Activated naive CD4-positive, alpha-beta T cell treated with anti-CD3 and anti-CD28 coated beads, Interleukin-2, amount 50 U/mL, for 72 hours (primary cell): ENCODE measurements around the gene SLC37A3. TPM values are rescaled to one million over a fixed set of nuclear protein-coding genes. Genes with fewer than 3 reads are reported as not detected.

Source experiments
- ATAC-seq, 2 donors: fragments of 150-1000 bp; cut with Tn5 transposase; 2 replicates each; pipeline ENCODE4 v1.10.0; 2021; ENCODE audit warnings: mild to moderate bottlenecking in 2 of 2, moderate library complexity in 2 of 2
- DNase-seq, 2 donors: peaks; one replicate each; pipeline ENCODE4 v3.0.0; 2021 to 2022; ENCODE audit warnings: low spot score in 2 of 2
- H3K27ac Mint-ChIP-seq, 2 donors: one replicate each; pipeline ENCODE4 v1.8.0; 2022; ENCODE audit warnings: mild to moderate bottlenecking in 2 of 2, mixed read lengths in 2 of 2
- H3K36me3 Mint-ChIP-seq, 2 donors: one replicate each; pipeline ENCODE4 v1.8.0; 2022; ENCODE audit warnings: mixed read lengths in 2 of 2
- H3K9me3 Mint-ChIP-seq, 2 donors: one replicate each; pipeline ENCODE4 v1.8.0; 2022; ENCODE audit warnings: mixed read lengths in 2 of 2
- total RNA-seq, 2 donors: library from RNA; stranded (reverse); gene quantifications; one replicate each; pipeline ENCODE4 v1.2.3, GENCODE V29; 2022

SLC37A3 gene
- total RNA-seq, 2 donors from 2014 or later: 55.6 to 57.8 TPM

GRCh38 chr7:140415361-140415760 lies 17.0 kb upstream of the SLC37A3 start:
- Mint-ChIP-seq H3K9me3 (no peaks in the 10 kb centered on the region), H3K36me3 (peaks cover 0 to 4% of the 10 kb centered on the region in 2 donors), H3K27ac (peak overlapping the region in 1 of 2 donors; percentile 4)
- ATAC-seq (no peak), DNase-seq (no peak)

DNA sequence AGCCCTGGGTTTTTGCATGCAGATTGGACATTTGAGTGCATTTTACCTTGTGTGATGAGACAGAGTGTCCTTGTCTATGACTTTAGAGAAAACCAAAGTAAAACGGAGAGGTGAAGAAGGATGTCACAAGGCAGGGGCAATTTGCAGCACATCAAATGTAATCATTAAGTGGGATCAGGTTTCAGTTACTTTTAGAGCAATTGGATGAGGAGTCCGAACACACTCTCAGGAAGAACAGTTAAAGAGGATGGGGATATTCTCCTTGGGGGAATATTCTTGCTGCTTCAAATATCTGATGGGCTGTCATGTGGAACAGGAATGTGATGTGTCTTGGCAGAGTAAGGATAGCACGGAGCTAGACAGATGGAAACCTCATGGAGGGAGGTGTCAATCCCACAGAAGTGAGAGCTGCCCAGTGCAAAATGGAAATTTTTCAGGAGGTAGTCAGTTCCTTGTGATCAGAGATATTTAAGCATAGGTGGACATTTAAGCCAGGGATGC lies 6.3 kb upstream of the SLC37A3 start:
- Mint-ChIP-seq H3K27ac (peak overlapping the region in 1 of 2 donors; percentile 98), H3K36me3 (peaks cover 15 to 20% of the 10 kb centered on the region in 2 donors), H3K9me3 (no peaks in the 10 kb centered on the region)
- no peak for DNase-seq
- ATAC-seq: no peak

- DNase-seq (peak in 1 of 2 donors; percentile 40), ATAC-seq (peak; percentile 60 to 77)
- Mint-ChIP-seq H3K9me3 (no peaks in the 10 kb centered on the region), H3K27ac (peak within 1 kb of the TSS; percentile 98), H3K36me3 (peaks cover 15 to 20% of the 10 kb centered on the region in 2 donors)
These were observed 5.7 kb upstream of the SLC37A3 start, which contains the start of gene RAB19 for GRCh38 chr7:140403878-140404564. RAB19 (plus strand) TSS chr7:140404058; CDS start chr7:140407647, 3,589 bp downstream.

DNA sequence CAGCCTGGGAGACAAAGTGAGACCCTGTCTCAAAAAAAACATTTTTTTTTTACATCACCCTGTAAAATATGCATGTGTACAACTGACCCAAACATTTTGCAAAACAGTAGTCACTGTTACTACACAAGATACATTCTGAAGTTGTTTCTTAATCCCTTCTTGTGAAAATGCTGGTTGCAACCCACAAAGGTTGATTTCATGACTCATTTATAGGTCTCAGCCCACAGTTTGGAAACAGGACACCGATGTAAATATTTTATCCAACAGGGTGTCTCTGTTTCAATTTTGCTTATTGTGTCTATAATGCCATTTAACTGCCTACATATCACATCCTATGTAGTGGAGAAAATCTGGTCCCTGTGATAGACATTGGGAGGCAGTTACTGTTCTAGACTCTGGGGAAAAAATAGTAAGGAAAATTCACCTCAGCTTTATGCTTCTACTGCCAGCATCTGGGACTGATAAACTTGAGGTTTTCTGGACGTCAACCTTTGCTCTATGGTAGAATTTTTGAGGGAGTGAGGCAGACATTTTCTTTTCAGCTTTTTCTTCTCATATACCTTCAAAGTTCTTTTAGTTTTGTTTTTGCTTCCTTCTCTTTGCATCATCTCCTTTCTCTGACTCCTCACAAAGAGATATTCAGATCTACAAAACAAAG lies 4.0 kb upstream of the SLC37A3 start:
- Mint-ChIP-seq H3K27ac (peak overlapping the region; percentile 62 to 98), H3K9me3 (no peaks in the 10 kb centered on the region), H3K36me3 (peaks cover 17 to 24% of the 10 kb centered on the region in 2 donors)
- DNase-seq (no peak), ATAC-seq (peak; percentile 23 to 49)

DNA sequence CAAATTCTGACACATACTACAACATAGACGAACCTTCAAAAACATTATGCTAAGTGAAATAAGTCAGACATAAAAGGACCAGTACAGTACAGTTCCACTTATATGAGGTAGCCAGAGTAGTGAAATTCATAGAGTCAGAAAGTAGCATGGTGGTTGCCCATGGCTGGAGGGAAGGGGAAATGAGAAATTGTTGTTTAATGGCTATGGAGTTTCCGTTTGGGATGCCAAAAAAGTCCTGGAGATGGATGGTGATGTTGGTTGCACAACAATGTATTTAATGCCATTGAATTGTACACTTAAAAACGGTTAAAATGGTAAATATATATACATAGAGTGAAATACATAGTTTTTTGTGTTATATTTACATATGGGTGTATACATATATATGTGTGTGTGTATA lies 2.1 kb upstream of the SLC37A3 start:
- DNase-seq (no peak), ATAC-seq (no peak)
- no peaks in the 10 kb centered on the region for H3K9me3 Mint-ChIP-seq
- no peak overlapping the region for H3K27ac Mint-ChIP-seq
- peaks cover 15 to 30% of the 10 kb centered on the region in 2 donors for H3K36me3 Mint-ChIP-seq

DNA sequence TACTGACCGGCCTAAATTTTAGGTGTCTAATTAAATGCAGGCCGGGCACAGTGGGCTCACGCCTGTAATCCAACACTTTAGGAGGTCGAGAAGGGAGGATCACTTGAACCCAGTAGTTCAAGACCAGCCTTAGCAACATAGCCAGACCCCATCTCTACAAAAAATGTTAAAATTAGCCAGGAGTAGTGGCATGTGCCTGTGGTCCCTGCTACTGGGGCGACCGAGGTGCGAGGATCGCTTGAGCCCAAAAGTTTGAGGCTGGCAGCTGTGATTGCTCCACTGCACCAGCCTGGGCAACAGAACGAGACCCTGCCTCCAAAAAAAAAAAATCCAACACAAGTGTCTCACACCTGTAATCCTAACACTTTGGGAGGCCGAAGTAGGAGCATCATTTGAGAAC lies 491 bp upstream of the SLC37A3 start:
- ATAC-seq: no peak
- DNase-seq: no peak
- peaks cover 7 to 19% of the 10 kb centered on the region in 2 donors for H3K36me3 Mint-ChIP-seq
- no peaks in the 10 kb centered on the region for H3K9me3 Mint-ChIP-seq
- H3K27ac Mint-ChIP-seq: peak overlapping the region; percentile 55 to 88

GRCh38 chr7:140393756-140394306 lies 4.5 kb downstream of the SLC37A3 start:
- no peak for ATAC-seq
- no peak for DNase-seq
- Mint-ChIP-seq H3K9me3 (no peaks in the 10 kb centered on the region), H3K36me3 (peaks cover 5 to 16% of the 10 kb centered on the region in 2 donors), H3K27ac (no peak overlapping the region)

GRCh38 chr7:140391634-140392033 lies 6.7 kb downstream of the SLC37A3 start:
- ATAC-seq: no peak
- Mint-ChIP-seq H3K36me3 (peaks cover 0 to 7% of the 10 kb centered on the region in 2 donors), H3K27ac (no peak overlapping the region), H3K9me3 (no peaks in the 10 kb centered on the region)
- no peak for DNase-seq

DNA sequence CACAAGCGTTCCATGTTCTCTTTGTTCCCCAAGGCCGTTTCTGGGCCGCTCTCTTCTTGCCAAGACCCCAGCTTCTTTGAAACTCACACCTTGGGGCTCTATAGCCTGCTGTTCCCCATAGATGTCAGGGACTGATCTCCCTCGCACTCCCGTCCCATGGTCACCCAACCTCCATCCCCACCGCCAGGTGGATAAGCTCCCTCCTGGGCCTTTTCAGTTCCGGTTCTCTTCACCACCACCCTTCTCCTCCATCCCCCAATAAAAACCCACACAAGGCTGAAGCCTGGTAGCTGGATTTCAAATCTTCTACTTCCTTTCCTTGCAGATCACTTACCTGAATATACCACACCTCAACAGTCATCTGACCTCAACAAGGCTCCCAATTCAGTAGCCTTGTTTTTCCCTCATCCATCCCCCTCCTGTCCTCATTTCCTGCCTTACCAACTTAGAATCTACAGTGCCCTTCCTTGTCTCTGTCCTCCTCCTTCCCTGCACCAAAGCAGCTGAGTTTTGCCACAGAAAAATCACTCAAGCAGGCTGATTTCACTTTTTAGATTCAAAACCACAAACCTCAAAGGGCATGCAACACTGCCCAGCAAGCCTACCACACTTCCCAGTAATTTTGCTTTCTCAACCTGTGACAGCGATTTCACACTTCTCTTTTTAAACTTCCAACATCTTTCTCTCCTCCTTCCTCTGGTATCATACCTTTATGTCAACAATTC lies 7.7 kb downstream of the SLC37A3 start:
- Mint-ChIP-seq H3K9me3 (no peaks in the 10 kb centered on the region), H3K27ac (no peak overlapping the region), H3K36me3 (no peaks in the 10 kb centered on the region)
- no peak for DNase-seq
- ATAC-seq: peak; percentile 41 to 77

DNA sequence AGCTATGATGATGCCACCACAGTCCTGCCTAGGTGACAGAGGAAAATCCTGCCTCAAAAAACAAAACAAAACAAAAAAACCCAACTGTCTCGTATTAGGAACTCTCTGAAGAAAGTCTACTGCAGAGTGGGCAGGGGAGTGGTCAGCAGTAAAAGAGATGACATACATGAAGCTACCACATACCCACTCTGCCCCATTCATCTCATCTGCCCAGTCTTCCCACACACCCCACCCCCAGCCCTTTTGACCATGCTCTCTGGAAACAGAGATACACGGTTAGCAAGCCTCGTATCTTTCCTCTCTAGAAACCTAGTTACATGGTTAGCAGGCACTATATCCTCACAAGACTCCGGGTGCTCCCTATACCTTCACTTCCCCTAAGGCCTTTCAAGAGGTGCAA lies 8.3 kb downstream of the SLC37A3 start:
- ATAC-seq (peak; percentile 19 to 58), DNase-seq (no peak)
- Mint-ChIP-seq H3K9me3 (no peaks in the 10 kb centered on the region), H3K36me3 (no peaks in the 10 kb centered on the region), H3K27ac (no peak overlapping the region)

DNA sequence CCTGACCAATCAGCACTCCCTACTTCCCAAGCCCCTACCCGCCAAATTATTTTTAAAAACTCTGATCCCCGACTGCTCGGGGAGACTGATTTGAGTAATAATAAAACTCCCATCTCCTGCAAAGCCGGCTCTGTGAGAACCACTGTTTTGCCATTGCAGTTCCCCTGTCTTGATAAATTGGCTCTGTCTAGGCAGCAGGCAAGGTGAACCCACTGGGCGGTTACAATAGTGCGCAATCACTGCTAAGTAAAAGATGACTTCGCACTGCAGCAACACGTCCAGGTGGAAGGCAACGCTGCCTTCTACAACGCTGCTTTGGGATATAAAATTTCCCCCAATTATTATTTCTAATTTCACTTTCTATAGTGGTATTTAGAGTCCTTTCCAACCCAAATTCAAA lies 8.9 kb downstream of the SLC37A3 start:
- no peak for ATAC-seq
- Mint-ChIP-seq H3K9me3 (no peaks in the 10 kb centered on the region), H3K36me3 (no peaks in the 10 kb centered on the region), H3K27ac (no peak overlapping the region)
- no peak for DNase-seq

- peak in 1 of 2 donors; percentile 33 for ATAC-seq
- no peaks in the 10 kb centered on the region for H3K9me3 Mint-ChIP-seq
- H3K27ac Mint-ChIP-seq: peak overlapping the region in 1 of 2 donors; percentile 9
- H3K36me3 Mint-ChIP-seq: peaks cover 6 to 10% of the 10 kb centered on the region in 2 donors
- no peak for DNase-seq
These were observed 13.3 kb downstream of the SLC37A3 start for GRCh38 chr7:140384894-140385545.

- Mint-ChIP-seq H3K36me3 (peaks cover 6 to 16% of the 10 kb centered on the region in 2 donors), H3K27ac (peak overlapping the region in 1 of 2 donors; percentile 89), H3K9me3 (no peaks in the 10 kb centered on the region)
- ATAC-seq: no peak
- DNase-seq: no peak
These were observed 14.2 kb downstream of the SLC37A3 start for GRCh38 chr7:140383954-140384713.

DNA sequence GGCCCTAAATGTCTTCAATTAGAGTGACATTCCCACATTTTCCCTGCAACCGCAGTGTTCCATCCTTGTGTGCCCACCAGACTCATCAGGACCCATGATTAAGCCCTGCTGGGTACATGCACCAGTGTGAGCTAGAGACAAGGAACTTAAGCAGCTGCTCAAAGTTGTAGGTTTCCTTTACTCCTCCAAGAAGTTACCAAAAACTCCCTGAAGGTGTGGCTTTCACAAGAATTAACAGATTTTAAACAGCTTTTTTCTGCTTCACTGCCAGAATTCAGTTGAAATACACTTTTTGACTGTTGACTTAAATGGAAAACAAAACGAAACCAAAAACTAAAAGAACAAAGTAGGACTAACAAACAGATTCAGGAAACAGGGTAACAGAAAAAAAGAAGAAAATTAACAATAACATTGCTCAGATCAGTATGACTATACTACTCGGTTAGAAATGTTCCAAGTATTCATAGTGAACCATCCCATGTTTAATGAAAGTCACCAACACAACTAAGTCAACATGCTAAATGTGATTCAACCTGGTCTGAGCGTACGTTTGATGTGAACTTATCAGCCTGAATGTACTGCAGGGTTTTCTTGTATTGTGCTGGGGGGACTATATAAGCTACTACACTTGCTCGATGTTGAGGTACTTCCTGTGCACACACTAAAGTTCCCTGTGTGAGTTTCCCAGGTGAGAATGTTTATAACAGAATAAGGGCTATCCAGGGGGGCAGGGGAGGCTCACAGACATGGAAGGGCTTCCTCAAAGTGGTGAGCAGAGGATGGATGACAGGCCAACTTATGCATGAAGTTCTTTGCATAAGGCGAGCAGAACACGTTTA lies 22.2 kb downstream of the SLC37A3 start:
- H3K27ac Mint-ChIP-seq: peak overlapping the region; percentile 91 to 98
- no peaks in the 10 kb centered on the region for H3K9me3 Mint-ChIP-seq
- DNase-seq: peak in 1 of 2 donors; percentile 40
- H3K36me3 Mint-ChIP-seq: peaks cover 0 to 15% of the 10 kb centered on the region in 2 donors
- peak; percentile 90 to 97 for ATAC-seq

DNA sequence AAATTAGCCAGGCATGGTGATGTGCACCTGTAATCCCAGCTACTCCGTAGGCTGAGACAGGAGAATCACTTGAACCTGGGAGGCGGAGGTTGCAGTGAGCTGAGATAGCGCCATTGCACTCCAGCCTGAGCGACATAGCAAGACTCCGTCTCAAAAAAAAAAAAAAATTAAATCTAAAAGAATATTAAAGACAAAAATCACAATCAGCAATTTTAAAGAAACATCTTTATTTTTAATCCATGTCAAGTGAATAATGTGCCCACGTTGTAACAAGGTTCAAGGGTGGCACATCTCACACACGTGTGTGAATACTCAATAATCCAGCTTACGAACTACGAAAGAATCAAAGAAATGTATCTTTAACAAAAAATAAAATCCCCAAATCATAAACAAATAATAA lies 23.0 kb downstream of the SLC37A3 start:
- Mint-ChIP-seq H3K9me3 (no peaks in the 10 kb centered on the region), H3K36me3 (peaks cover 0 to 14% of the 10 kb centered on the region in 2 donors), H3K27ac (peak overlapping the region; percentile 91 to 98)
- DNase-seq (no peak), ATAC-seq (no peak)
